ENCODE data around the gene ARHGAP15.

The ARHGAP15 gene

GRCh38 chr2:143477714-143478443 is 348.7 kb downstream of the ARHGAP15 start:
- Histone ChIP-seq H3K4me3 (no peak overlapping the region), H4K20me1 (no peaks in the 10 kb centered on the region), H3K9me3 (no peaks in the 10 kb centered on the region), H3K27ac (no peak overlapping the region), H3K36me3 (no peaks in the 10 kb centered on the region), H3K4me1 (no peaks in the 10 kb centered on the region), H3K27me3 (no peaks in the 10 kb centered on the region), H3K9ac (no peak overlapping the region), H3K4me2 (no peak overlapping the region)
- TF ChIP-seq Cebpa-rat (IDR thresholded peaks at IDR 0.05) = no peak

DNA sequence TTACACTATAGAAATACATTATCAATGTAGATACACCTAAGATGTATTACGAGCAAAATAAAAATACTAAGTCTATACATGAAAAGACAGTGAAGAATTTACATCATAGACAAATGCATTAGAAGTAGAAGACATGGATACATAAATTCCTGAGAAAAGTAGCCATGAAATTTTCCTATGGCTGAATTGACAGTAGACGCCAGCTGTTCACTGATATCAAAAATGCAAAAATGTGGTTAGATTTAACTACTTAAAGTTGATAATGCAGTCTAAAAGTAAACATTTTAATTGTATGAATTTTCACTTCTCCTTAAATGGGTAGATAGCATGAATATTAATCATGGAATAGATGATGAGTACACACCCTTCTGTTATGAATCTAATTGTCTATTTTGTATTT is 350.9 kb downstream of the ARHGAP15 start:
- H3K9ac ChIP-seq = no peak overlapping the region
- H3K27me3 ChIP-seq = no peaks in the 10 kb centered on the region
- H3K27ac ChIP-seq = no peak overlapping the region
- no peaks in the 10 kb centered on the region for H3K9me3 ChIP-seq
- no peak overlapping the region for H3K4me2 ChIP-seq
- H3K36me3 ChIP-seq = no peaks in the 10 kb centered on the region
- TF ChIP-seq Cebpa-rat (IDR thresholded peaks at IDR 0.05) = no peak
- H3K4me1 ChIP-seq = no peaks in the 10 kb centered on the region
- H4K20me1 ChIP-seq = no peaks in the 10 kb centered on the region
- H3K4me3 ChIP-seq = no peak overlapping the region

DNA sequence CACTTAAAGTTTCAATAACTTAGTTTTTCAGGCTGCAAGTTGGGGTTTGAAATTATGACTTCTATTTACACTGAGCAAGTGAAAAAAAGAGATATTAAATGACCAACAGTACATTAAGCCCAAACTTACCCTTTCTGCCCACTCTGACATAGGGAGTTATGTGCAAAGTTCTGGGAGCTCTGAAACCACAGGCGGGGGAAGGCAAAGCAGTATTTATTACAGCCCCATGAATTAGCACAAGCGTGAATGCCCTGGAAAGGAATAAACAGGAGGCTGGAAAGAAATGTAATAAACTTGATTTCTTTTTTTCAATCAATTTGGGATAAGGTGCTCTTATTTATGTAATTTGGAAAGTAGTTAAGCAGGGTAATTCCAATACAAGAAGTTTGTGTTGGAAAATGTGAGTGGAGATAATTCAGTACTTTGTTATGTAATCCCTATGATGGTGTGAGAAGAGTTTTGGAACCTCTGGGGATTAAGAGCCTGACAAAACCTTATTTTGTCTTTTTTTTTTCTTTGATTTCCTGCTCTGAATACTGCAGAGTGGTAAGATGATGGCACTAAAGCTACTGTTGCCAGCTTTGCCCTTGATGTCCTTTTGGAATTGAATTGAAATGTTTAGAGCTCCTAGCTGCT is 351.5 kb downstream of the ARHGAP15 start:
- no peaks in the 10 kb centered on the region for H3K9me3 ChIP-seq
- no peaks in the 10 kb centered on the region for H3K36me3 ChIP-seq
- no peaks in the 10 kb centered on the region for H4K20me1 ChIP-seq
- no peak for TF ChIP-seq Cebpa-rat (IDR thresholded peaks at IDR 0.05)
- no peak overlapping the region for H3K9ac ChIP-seq
- no peak overlapping the region for H3K4me2 ChIP-seq
- H3K4me3 ChIP-seq = no peak overlapping the region
- no peak overlapping the region for H3K27ac ChIP-seq
- H3K4me1 ChIP-seq = no peaks in the 10 kb centered on the region
- H3K27me3 ChIP-seq = no peaks in the 10 kb centered on the region

DNA sequence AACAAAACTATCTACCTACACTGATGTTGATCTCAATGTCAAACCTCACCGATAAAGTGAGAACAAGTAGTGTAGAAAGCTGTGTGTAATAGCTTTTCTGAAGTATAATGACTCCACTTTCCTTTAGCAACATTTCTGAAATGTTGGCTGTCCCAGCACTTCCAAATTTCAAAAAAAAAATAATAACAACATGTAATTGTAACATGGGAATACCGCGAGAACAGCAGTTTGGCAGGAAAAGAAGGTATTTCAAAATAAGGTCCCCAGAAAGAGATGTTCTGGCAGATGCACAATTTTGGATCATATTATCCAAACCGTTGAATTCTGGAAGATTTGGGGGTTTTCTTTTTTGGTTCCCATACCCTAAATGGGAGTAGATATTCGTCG is 352.0 kb downstream of the ARHGAP15 start:
- Histone ChIP-seq H3K9me3 (no peaks in the 10 kb centered on the region), H3K27me3 (no peaks in the 10 kb centered on the region), H3K36me3 (no peaks in the 10 kb centered on the region), H3K4me2 (no peak overlapping the region), H3K27ac (no peak overlapping the region), H3K9ac (no peak overlapping the region), H3K4me1 (no peaks in the 10 kb centered on the region), H3K4me3 (no peak overlapping the region), H4K20me1 (no peaks in the 10 kb centered on the region)
- no peak for TF ChIP-seq Cebpa-rat (IDR thresholded peaks at IDR 0.05)

DNA sequence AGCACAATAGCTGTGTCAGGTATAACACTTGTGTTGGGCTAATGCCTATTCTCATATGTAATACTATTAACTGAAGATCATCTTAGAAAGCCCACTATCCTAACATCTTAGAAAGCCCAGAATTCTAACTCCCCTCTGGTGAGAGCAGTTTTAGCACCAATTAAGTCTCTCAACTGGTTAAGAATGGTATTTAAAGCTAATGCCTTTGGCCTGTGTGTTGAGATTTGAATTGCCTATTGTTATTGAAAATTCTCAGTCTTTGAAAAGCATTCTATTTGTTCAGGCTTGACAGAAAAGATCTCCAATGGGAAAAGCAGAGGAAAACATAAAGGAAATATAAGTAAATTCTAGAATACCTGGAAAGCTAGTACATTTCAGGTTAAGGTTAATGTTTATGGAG is 352.5 kb downstream of the ARHGAP15 start:
- H3K27me3 ChIP-seq = no peaks in the 10 kb centered on the region
- H3K36me3 ChIP-seq = no peaks in the 10 kb centered on the region
- no peaks in the 10 kb centered on the region for H3K9me3 ChIP-seq
- H3K4me2 ChIP-seq = no peak overlapping the region
- no peak overlapping the region for H3K4me3 ChIP-seq
- H3K9ac ChIP-seq = no peak overlapping the region
- H3K4me1 ChIP-seq = no peaks in the 10 kb centered on the region
- no peaks in the 10 kb centered on the region for H4K20me1 ChIP-seq
- TF ChIP-seq Cebpa-rat (IDR thresholded peaks at IDR 0.05) = no peak
- H3K27ac ChIP-seq = no peak overlapping the region

DNA sequence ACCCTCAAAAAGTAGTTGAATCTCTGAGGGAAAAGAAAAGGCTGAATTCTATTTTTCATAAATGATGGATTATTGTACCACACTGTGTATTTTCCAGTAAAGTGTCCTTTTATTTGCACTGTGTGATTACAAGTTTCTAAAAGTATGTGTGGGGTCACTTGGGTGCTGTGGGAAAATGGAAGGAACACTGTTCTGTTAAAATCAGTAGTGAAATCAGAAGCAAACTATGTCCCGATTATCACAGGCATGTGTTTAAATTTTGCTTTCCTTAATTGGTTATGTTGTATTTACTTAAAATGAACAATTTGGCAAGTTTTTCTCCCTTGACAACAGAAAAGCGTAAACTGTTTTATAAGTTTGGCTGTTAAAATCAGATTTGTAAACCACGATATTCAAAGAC is 353.1 kb downstream of the ARHGAP15 start:
- H3K4me3 ChIP-seq = no peak overlapping the region
- H4K20me1 ChIP-seq = no peaks in the 10 kb centered on the region
- no peaks in the 10 kb centered on the region for H3K36me3 ChIP-seq
- no peak overlapping the region for H3K9ac ChIP-seq
- no peaks in the 10 kb centered on the region for H3K4me1 ChIP-seq
- TF ChIP-seq Cebpa-rat (IDR thresholded peaks at IDR 0.05) = no peak
- no peaks in the 10 kb centered on the region for H3K27me3 ChIP-seq
- no peak overlapping the region for H3K4me2 ChIP-seq
- H3K9me3 ChIP-seq = no peaks in the 10 kb centered on the region
- no peak overlapping the region for H3K27ac ChIP-seq

GRCh38 chr2:143482771-143483170 is 353.6 kb downstream of the ARHGAP15 start:
- Histone ChIP-seq H3K27ac (no peak overlapping the region), H3K4me1 (no peaks in the 10 kb centered on the region), H4K20me1 (no peaks in the 10 kb centered on the region), H3K27me3 (no peaks in the 10 kb centered on the region), H3K9me3 (no peaks in the 10 kb centered on the region), H3K4me3 (no peak overlapping the region), H3K4me2 (no peak overlapping the region), H3K36me3 (no peaks in the 10 kb centered on the region), H3K9ac (no peak overlapping the region)
- no peak for TF ChIP-seq Cebpa-rat (IDR thresholded peaks at IDR 0.05)

DNA sequence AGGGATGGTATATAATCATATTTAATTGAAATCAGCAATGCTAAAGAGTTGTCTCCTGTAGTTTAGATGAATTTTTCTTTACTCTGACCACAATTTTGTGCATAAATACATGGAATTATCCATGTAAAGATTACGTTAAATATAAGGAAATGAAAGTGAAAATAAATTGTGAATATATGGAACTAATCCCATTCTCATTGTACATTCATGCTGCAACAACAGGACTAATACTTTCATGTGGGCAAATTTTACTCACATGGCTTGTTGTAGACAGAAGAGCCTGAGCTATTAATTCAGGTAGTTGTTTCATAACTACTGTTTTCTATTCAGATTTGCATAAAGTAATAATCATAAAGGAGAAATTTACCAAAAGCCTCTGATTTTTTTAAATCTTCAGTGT is 357.8 kb downstream of the ARHGAP15 start:
- no peaks in the 10 kb centered on the region for H3K9me3 ChIP-seq

GRCh38 chr2:143489145-143489544 is 359.9 kb downstream of the ARHGAP15 start:
- no peak overlapping the region for H3K4me2 ChIP-seq
- no peak for TF ChIP-seq Cebpa-rat (IDR thresholded peaks at IDR 0.05)

More for the DNA sequence above, 357.8 kb downstream of the ARHGAP15 start:
- Histone ChIP-seq H3K27me3 (no peaks in the 10 kb centered on the region), H3K4me2 (no peak overlapping the region), H3K36me3 (peaks cover 5% of the 10 kb centered on the region), H3K9ac (no peak overlapping the region), H4K20me1 (no peaks in the 10 kb centered on the region), H3K4me1 (no peaks in the 10 kb centered on the region), H3K27ac (no peak overlapping the region), H3K4me3 (no peak overlapping the region)
- no peak for TF ChIP-seq Cebpa-rat (IDR thresholded peaks at IDR 0.05)

DNA sequence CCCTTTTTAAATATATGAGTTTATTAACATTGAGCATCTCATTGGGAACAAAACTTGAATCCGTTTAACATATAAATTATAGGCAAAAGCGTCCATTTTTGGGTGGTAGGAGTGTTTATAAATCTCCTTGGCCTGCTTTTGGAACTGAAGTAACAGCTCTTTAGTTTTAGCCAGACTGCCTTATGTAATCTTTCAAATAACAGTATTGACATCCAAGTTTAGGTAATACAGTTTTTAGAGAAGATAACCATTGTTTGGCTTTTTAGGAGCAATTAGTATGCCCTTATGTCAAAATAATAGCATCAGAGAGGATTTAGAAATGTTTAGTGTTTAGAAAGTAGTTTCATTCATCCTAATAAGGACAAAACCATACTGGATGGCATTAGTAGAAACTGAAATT is 361.9 kb downstream of the ARHGAP15 start:
- no peaks in the 10 kb centered on the region for H3K4me1 ChIP-seq
- no peaks in the 10 kb centered on the region for H4K20me1 ChIP-seq
- H3K4me2 ChIP-seq = no peak overlapping the region
- no peak overlapping the region for H3K27ac ChIP-seq
- 0 out of 2 replicates have a peak, but pooled peaks cover 16% of the 10 kb centered on the region for H3K9me3 ChIP-seq
- H3K9ac ChIP-seq = no peak overlapping the region
- TF ChIP-seq Cebpa-rat (IDR thresholded peaks at IDR 0.05) = no peak
- H3K36me3 ChIP-seq = peaks cover 16% of the 10 kb centered on the region
- H3K27me3 ChIP-seq = no peaks in the 10 kb centered on the region
- H3K4me3 ChIP-seq = no peak overlapping the region

More at GRCh38 chr2:143489145-143489544, 359.9 kb downstream of the ARHGAP15 start:
- 0 out of 2 replicates have a peak, but pooled peaks cover 16% of the 10 kb centered on the region for H3K9me3 ChIP-seq
- H4K20me1 ChIP-seq = no peaks in the 10 kb centered on the region
- H3K9ac ChIP-seq = no peak overlapping the region
- H3K4me3 ChIP-seq = no peak overlapping the region
- H3K4me1 ChIP-seq = no peaks in the 10 kb centered on the region
- H3K36me3 ChIP-seq = peaks cover 16% of the 10 kb centered on the region
- no peak overlapping the region for H3K27ac ChIP-seq
- H3K27me3 ChIP-seq = no peaks in the 10 kb centered on the region

Data from BLaER1 (cell line).